Measurements from ENCODE around the gene RPS6KC1.

DNA sequence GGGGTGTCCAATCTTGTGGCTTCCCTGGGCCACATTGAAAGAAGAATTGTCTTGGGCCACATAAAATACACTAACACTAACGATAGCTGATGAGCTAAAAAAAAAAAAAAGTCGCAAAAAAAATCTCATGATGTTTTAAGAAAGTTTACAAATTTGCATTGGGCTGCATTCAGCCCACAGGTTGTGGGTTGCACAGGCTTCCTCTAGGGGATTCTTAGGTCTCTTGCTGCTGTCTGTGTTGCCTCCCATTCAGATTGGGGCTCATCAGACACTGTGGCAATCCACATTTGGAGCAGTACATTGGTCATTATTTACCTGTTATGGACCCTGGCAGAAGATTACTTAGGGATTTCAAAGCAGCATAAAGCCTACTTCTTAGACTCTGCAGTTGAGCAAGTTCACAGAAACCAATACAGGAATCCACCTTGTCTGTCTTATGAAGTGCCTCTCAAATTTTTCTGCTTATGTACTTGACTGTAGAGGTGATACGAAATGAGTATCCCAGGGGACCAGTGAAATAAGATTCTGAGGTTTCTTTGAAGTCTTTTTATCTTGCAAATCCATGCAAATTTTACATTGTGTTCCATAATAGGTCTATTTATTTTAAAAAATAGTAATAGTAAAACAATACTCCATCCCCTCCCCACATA, 205.5 kb downstream of the RPS6KC1 start:
- TF ChIP-seq CEBPB (IDR thresholded peaks at IDR 0.05) (no peak), TAF1 (IDR thresholded peaks at IDR 0.05; ENCODE audit: low read depth) (no peak)
- TF ChIP-seq, protein P1, sequence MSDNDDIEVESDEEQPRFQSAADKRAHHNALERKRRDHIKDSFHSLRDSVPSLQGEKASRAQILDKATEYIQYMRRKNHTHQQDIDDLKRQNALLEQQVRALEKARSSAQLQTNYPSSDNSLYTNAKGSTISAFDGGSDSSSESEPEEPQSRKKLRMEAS (IDR thresholded peaks at IDR 0.05): no peak
- TF ChIP-seq, protein P2, sequence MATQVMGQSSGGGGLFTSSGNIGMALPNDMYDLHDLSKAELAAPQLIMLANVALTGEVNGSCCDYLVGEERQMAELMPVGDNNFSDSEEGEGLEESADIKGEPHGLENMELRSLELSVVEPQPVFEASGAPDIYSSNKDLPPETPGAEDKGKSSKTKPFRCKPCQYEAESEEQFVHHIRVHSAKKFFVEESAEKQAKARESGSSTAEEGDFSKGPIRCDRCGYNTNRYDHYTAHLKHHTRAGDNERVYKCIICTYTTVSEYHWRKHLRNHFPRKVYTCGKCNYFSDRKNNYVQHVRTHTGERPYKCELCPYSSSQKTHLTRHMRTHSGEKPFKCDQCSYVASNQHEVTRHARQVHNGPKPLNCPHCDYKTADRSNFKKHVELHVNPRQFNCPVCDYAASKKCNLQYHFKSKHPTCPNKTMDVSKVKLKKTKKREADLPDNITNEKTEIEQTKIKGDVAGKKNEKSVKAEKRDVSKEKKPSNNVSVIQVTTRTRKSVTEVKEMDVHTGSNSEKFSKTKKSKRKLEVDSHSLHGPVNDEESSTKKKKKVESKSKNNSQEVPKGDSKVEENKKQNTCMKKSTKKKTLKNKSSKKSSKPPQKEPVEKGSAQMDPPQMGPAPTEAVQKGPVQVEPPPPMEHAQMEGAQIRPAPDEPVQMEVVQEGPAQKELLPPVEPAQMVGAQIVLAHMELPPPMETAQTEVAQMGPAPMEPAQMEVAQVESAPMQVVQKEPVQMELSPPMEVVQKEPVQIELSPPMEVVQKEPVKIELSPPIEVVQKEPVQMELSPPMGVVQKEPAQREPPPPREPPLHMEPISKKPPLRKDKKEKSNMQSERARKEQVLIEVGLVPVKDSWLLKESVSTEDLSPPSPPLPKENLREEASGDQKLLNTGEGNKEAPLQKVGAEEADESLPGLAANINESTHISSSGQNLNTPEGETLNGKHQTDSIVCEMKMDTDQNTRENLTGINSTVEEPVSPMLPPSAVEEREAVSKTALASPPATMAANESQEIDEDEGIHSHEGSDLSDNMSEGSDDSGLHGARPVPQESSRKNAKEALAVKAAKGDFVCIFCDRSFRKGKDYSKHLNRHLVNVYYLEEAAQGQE (IDR thresholded peaks at IDR 0.05; ENCODE audit: low read depth): no peak

Data from Ishikawa (cell line).